Dendritic cell treated with granulocyte-macrophage colony-stimulating factor and Interleukin-4, amounts not matched to agents 40 ng/mL and 50 ng/mL, for 4 days (primary cell): ENCODE data around the gene FAM118A.
"Not testable (repeated sequence)": the region's sequence is repeated elsewhere in the genome, so short reads cannot be mapped to it uniquely, and the experiment has no call there.

Experiments
- H3K27ac Mint-ChIP-seq: one replicate; pipeline ENCODE4 v1.8.0; 2022; ENCODE audit warnings: mild to moderate bottlenecking, mixed read lengths
- H3K27me3 Mint-ChIP-seq: one replicate; pipeline ENCODE4 v1.8.0; 2022; ENCODE audit warnings: mild to moderate bottlenecking, mixed read lengths
- H3K36me3 Mint-ChIP-seq: one replicate; pipeline ENCODE4 v1.8.0; 2022; ENCODE audit warnings: low read depth, mixed read lengths
- H3K4me1 Mint-ChIP-seq: one replicate; pipeline ENCODE4 v1.8.0; 2022; ENCODE audit warnings: low read depth, mixed read lengths
- H3K4me3 Mint-ChIP-seq: one replicate; pipeline ENCODE4 v1.8.0; 2022; ENCODE audit warnings: mild to moderate bottlenecking, moderate library complexity, mixed read lengths
- H3K9me3 Mint-ChIP-seq: one replicate; pipeline ENCODE4 v1.8.0; 2022; ENCODE audit warnings: mixed read lengths
- intact Hi-C: fragments of 100-400 bp; cut with micrococcal nuclease; formaldehyde crosslinking; loops from one replicate; pipeline ENCODE4 v1.15.0; 2022

FAM118A gene

GRCh38 chr22:45358127-45358526, 48.4 kb downstream of the FAM118A start:
- H3K27ac Mint-ChIP-seq, result no peak overlapping the region
- H3K36me3 Mint-ChIP-seq, result no peaks in the 10 kb centered on the region
- no peaks in the 10 kb centered on the region for H3K9me3 Mint-ChIP-seq
- intact Hi-C loops, result no loop called here
- H3K4me3 Mint-ChIP-seq, result no peak overlapping the region
- H3K27me3 Mint-ChIP-seq, result no peaks in the 10 kb centered on the region
- H3K4me1 Mint-ChIP-seq, result no peaks in the 10 kb centered on the region

- H3K9me3 Mint-ChIP-seq, result no peaks in the 10 kb centered on the region
- H3K36me3 Mint-ChIP-seq, result no peaks in the 10 kb centered on the region
- H3K4me3 Mint-ChIP-seq, result no peak overlapping the region
- no peaks in the 10 kb centered on the region for H3K27me3 Mint-ChIP-seq
- no peaks in the 10 kb centered on the region for H3K4me1 Mint-ChIP-seq
- intact Hi-C loops, result no loop called here
- H3K27ac Mint-ChIP-seq, result no peak overlapping the region
Observed at GRCh38 chr22:45359627-45360026, 49.9 kb downstream of the FAM118A start.

DNA sequence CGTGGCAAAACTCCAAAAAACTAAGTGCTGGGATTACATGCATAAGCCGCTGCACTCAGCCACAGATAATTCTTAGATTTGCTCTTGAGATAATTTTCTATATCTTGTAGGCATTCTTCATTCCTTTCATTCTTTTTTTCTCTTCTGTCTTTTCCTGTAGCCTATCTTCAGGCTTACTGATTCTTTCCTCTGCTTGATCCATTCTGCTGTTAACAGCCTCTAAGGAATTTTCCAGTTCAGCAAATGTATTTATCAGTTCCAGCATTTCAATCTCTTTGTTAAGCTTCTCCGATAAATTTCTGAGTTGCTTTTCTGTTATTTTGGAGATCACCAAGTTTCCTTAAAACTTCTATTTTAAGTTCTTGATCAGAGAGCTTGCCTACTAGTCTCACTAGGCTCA, 57.0 kb downstream of the FAM118A start:
- H3K27ac Mint-ChIP-seq, result no peak overlapping the region
- H3K4me3 Mint-ChIP-seq, result no peak overlapping the region
- intact Hi-C loops, result no loop called here
- H3K36me3 Mint-ChIP-seq, result no peaks in the 10 kb centered on the region
- no peaks in the 10 kb centered on the region for H3K27me3 Mint-ChIP-seq
- peaks cover 9% of the 10 kb centered on the region for H3K4me1 Mint-ChIP-seq
- peaks cover 12% of the 10 kb centered on the region for H3K9me3 Mint-ChIP-seq

DNA sequence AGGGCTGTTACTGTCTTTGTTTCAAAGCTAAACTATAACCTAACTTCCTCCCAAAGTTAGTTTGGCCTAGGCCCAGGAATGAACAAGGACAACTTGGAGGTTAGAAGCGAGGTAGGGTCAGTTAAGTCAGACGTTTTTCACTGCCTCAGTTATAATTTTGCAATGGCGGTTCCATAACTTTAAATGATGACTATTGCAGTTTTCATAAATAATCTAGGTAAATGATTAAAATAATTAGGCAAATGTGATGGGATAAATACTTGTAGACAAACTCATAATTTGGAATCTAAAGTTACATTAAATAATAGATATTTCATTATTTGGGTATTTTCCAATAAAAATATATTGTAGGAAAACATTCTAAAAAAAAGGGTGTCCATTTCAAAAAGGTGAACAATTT, 63.9 kb downstream of the FAM118A start:
- H3K4me3 Mint-ChIP-seq, H3K27me3 Mint-ChIP-seq, intact Hi-C loops, H3K36me3 Mint-ChIP-seq, H3K27ac Mint-ChIP-seq, H3K9me3 Mint-ChIP-seq: not testable (repeated sequence)
- peaks cover 14% of the 10 kb centered on the region for H3K4me1 Mint-ChIP-seq

GRCh38 chr22:45376009-45376408, 66.3 kb downstream of the FAM118A start:
- no peaks in the 10 kb centered on the region for H3K9me3 Mint-ChIP-seq
- no peak overlapping the region for H3K4me3 Mint-ChIP-seq
- H3K27ac Mint-ChIP-seq, result no peak overlapping the region
- peaks cover 14% of the 10 kb centered on the region for H3K4me1 Mint-ChIP-seq
- intact Hi-C loops, result no loop called here
- H3K36me3 Mint-ChIP-seq, result no peaks in the 10 kb centered on the region
- H3K27me3 Mint-ChIP-seq, result no peaks in the 10 kb centered on the region

GRCh38 chr22:45376703-45377102, 67.0 kb downstream of the FAM118A start:
- no peak overlapping the region for H3K4me3 Mint-ChIP-seq
- no peaks in the 10 kb centered on the region for H3K27me3 Mint-ChIP-seq
- intact Hi-C loops, result no loop called here
- H3K9me3 Mint-ChIP-seq, result no peaks in the 10 kb centered on the region
- peaks cover 14% of the 10 kb centered on the region for H3K4me1 Mint-ChIP-seq
- no peaks in the 10 kb centered on the region for H3K36me3 Mint-ChIP-seq
- H3K27ac Mint-ChIP-seq, result no peak overlapping the region

GRCh38 chr22:45381348-45381747, 71.6 kb downstream of the FAM118A start:
- Mint-ChIP-seq H3K4me3 (no peak overlapping the region), H3K27ac (no peak overlapping the region), H3K36me3 (no peaks in the 10 kb centered on the region), H3K27me3 (no peaks in the 10 kb centered on the region), H3K9me3 (no peaks in the 10 kb centered on the region), H3K4me1 (peaks cover 5% of the 10 kb centered on the region)
- intact Hi-C loops, result no loop called here

- Mint-ChIP-seq H3K36me3 (no peaks in the 10 kb centered on the region), H3K27me3 (no peaks in the 10 kb centered on the region), H3K27ac (no peak overlapping the region), H3K4me3 (no peak overlapping the region), H3K4me1 (no peaks in the 10 kb centered on the region), H3K9me3 (no peaks in the 10 kb centered on the region)
- intact Hi-C loops, result no loop called here
Observed at GRCh38 chr22:45389546-45389945, 79.8 kb downstream of the FAM118A start.
